Gastroesophageal sphincter (tissue), 3 donors: ENCODE data around the gene GLRA2.

Experiments
- CTCF ChIP-seq, 4 experiments: fragments of 200-600 bp in 2 of 4; fragments of 450-650 bp in 2 of 4; sonication (generic) in 1 of 4; IDR thresholded peaks; one replicate each; pipeline ENCODE4 v1.5.1; 2017 to 2019; ENCODE audit warnings: antibody characterized with exemption in 4 of 4, mild to moderate bottlenecking in 2 of 4, moderate library complexity in 2 of 4
- EP300 ChIP-seq: sonication (generic); formaldehyde crosslinking; IDR thresholded peaks from one replicate; pipeline ENCODE4 v1.6.1; 2017; ENCODE audit warnings: antibody characterized with exemption, mild to moderate bottlenecking

GRCh38 chrX:14591976-14592375, 62.6 kb downstream of the GLRA2 start:
- TF ChIP-seq EP300 = no peak
- no peak for TF ChIP-seq CTCF (IDR thresholded peaks at IDR 0.05)
